Measurements from ENCODE around the gene CEP350. TPM values are rescaled to one million over a fixed set of nuclear protein-coding genes. Genes with fewer than 3 reads are reported as not detected.

CEP350 gene, protein sequence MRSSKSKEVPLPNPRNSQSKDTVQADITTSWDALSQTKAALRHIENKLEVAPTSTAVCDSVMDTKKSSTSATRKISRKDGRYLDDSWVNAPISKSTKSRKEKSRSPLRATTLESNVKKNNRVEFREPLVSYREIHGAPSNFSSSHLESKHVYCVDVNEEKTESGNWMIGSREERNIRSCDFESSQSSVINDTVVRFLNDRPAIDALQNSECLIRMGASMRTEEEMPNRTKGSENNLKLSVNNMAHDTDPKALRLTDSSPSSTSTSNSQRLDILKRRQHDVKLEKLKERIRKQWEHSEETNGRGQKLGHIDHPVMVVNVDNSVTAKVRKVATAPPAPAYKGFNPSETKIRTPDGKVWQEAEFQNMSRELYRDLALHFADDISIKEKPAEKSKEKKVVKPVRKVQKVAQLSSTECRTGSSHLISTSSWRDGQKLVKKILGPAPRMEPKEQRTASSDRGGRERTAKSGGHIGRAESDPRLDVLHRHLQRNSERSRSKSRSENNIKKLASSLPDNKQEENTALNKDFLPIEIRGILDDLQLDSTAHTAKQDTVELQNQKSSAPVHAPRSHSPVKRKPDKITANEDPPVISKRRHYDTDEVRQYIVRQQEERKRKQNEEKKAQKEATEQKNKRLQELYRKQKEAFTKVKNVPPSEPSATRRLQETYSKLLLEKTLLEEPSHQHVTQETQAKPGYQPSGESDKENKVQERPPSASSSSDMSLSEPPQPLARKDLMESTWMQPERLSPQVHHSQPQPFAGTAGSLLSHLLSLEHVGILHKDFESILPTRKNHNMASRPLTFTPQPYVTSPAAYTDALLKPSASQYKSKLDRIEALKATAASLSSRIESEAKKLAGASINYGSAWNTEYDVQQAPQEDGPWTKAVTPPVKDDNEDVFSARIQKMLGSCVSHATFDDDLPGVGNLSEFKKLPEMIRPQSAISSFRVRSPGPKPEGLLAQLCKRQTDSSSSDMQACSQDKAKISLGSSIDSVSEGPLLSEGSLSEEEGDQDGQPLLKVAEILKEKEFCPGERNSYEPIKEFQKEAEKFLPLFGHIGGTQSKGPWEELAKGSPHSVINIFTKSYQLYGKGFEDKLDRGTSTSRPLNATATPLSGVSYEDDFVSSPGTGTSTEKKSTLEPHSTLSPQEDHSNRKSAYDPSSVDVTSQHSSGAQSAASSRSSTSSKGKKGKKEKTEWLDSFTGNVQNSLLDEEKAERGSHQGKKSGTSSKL (N-terminal part only)
- total RNA-seq: 10 to 100 TPM; 51.1 to 73.8 TPM

DNA sequence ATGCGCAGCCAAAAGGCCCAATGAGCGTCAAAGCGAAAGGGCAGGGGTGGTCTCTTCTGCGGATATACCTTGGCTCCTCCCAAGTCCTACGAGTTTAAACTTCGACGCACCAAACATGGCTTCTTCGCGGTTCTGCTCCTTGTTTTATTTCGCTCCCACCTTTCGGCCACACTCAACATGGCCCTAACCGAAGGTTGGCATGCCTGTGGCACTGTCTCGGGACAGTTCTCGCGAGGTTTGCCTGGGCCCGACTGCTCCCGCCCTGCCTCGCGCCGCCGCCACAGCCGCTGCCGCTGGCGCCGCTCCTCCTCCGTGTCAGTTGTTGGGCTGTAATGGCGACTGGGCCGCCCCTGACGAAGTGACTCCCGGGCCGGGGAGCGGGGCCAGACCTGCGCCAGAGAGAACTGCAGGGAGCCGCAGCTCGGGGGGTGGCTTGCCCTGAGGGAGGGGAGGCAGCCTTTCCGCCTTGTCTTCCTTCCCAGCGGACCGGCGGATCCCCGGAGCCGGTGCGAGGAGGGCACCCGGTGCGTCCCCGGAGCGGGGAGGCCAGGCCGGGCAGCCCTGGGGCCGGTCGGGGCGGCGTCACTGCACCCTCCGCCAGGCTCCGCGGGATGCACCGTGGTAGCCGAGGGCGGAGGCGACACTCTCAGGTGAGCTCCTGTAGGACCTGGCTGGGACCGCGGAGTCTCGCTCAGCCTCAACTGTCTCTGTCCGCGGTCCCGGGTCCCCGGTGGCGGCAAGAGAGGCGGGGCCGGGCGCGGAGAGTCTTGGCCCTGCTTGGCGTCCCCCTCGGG lies at the start of gene CEP350:
CEP350 (plus strand) TSS at position 318 of the 794 bp plus-strand sequence. CDS start 31,372 bp downstream, outside the sequence.
- TF ChIP-seq, protein P1, sequence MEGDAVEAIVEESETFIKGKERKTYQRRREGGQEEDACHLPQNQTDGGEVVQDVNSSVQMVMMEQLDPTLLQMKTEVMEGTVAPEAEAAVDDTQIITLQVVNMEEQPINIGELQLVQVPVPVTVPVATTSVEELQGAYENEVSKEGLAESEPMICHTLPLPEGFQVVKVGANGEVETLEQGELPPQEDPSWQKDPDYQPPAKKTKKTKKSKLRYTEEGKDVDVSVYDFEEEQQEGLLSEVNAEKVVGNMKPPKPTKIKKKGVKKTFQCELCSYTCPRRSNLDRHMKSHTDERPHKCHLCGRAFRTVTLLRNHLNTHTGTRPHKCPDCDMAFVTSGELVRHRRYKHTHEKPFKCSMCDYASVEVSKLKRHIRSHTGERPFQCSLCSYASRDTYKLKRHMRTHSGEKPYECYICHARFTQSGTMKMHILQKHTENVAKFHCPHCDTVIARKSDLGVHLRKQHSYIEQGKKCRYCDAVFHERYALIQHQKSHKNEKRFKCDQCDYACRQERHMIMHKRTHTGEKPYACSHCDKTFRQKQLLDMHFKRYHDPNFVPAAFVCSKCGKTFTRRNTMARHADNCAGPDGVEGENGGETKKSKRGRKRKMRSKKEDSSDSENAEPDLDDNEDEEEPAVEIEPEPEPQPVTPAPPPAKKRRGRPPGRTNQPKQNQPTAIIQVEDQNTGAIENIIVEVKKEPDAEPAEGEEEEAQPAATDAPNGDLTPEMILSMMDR (IDR thresholded peaks at IDR 0.05): no peak
- H3K9me3 ChIP-seq: no peaks in the 10 kb centered on the region
- H3K4me1 ChIP-seq (ENCODE audit: control insufficient read depth in 1 of 2, low read depth in 2 of 2): peaks cover 19 to 25% of the 10 kb centered on the region in 2 donors
- DNase-seq (ENCODE audit: low spot score): peak; percentile 91
- H3K36me3 ChIP-seq: no peaks in the 10 kb centered on the region
- H3K27me3 ChIP-seq (replicated peaks; ENCODE audit: insufficient read depth): no peaks in the 10 kb centered on the region
- peak within 1 kb of the TSS; percentile 99 for H3K4me3 ChIP-seq
- H3K27ac ChIP-seq: peak within 1 kb of the TSS; percentile 89 to 95
- ATAC-seq (ENCODE audit: insufficient number of reproducible peaks, low FRiP score, low read depth): peak; percentile 100

DNA sequence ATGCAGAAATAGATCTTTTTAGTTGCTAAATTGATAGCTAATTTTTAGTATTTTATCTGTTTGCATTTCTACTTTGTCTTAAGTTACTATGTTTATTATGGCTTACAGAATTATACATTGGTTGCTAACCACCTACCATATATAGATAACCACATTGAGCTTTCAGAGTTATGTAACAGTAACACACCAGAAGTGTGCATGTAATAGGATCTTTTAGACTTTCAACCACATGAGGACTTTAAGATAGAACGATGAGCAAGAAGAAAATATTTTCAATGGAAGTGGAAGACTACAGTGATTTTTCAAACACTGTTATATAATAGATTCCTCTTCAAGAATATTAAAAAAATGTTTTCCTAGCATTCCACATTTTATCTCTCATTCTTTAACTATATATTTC lies 43.7 kb upstream of the CEP350 start:
- H3K27me3 ChIP-seq (replicated peaks; ENCODE audit: insufficient read depth): no peaks in the 10 kb centered on the region
- no peak overlapping the region for H3K27ac ChIP-seq
- DNase-seq (ENCODE audit: low spot score) (no peak), ATAC-seq (ENCODE audit: insufficient number of reproducible peaks, low FRiP score, low read depth) (no peak)
- H3K9me3 ChIP-seq: no peaks in the 10 kb centered on the region
- H3K4me3 ChIP-seq: no peak overlapping the region
- H3K36me3 ChIP-seq: peaks cover 25% of the 10 kb centered on the region
- TF ChIP-seq, protein P1 (IDR thresholded peaks at IDR 0.05): no peak
- no peaks in the 10 kb centered on the region for H3K4me1 ChIP-seq (ENCODE audit: control insufficient read depth in 1 of 2, low read depth in 2 of 2)

DNA sequence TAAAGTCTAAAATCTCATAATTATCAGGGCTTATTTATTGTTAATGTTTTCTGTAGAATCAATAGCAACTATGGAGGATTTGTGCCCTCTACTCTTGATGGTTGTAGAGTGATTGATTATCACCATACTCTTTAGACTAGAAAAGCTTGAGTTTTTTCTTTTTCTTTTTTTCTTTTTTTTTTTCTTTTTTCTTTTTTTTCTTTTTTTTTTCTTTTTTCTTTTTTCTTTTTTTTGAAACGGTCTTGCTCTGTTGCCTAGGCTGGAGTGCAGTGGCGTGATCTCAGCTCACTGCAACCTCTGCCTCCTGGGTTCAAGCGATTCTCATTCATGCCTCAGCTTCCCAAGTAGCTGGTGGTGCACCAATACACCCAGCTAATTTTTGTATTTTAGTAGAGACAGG lies 42.8 kb upstream of the CEP350 start:
- Histone ChIP-seq H3K9me3 (no peaks in the 10 kb centered on the region), H3K27me3 (replicated peaks; ENCODE audit: insufficient read depth) (no peaks in the 10 kb centered on the region), H3K27ac (no peak overlapping the region), H3K36me3 (peaks cover 25% of the 10 kb centered on the region), H3K4me1 (ENCODE audit: control insufficient read depth in 1 of 2, low read depth in 2 of 2) (no peaks in the 10 kb centered on the region), H3K4me3 (no peak overlapping the region)
- ATAC-seq (ENCODE audit: insufficient number of reproducible peaks, low FRiP score, low read depth) (no peak), DNase-seq (ENCODE audit: low spot score) (no peak)
- TF ChIP-seq, protein P1 (IDR thresholded peaks at IDR 0.05): no peak

DNA sequence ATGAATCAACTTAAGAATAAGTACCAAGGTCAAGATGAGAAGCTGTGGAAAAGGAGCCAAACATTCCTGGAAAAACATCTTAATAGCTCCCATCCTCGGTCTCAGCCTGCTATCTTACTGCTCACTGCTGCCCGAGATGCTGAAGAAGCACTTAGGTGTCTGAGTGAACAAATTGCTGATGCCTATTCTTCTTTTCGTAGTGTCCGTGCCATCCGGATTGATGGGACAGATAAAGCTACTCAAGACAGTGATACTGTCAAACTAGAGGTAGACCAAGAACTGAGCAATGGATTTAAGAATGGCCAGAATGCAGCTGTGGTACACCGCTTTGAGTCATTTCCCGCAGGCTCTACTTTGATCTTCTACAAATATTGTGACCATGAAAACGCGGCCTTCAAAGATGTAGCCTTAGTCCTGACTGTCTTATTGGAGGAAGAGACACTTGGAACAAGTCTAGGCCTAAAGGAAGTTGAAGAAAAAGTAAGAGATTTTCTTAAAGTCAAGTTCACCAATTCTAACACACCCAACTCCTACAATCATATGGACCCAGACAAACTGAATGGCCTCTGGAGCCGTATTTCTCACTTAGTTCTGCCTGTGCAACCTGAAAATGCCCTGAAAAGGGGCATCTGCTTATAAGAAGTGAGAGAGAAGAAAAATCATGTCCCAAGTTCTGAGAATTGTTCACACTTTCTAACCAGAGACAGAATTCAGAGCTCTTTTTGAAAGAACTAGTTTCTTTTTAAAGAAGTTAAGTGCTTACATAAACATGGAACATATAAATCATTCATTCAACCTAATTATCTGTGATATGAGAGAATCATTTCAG lies 36.8 kb upstream of the CEP350 start:
- no peaks in the 10 kb centered on the region for H3K4me1 ChIP-seq (ENCODE audit: control insufficient read depth in 1 of 2, low read depth in 2 of 2)
- TF ChIP-seq, protein P1 (IDR thresholded peaks at IDR 0.05): no peak
- H3K27me3 ChIP-seq (replicated peaks; ENCODE audit: insufficient read depth): no peaks in the 10 kb centered on the region
- no peak for DNase-seq (ENCODE audit: low spot score)
- H3K9me3 ChIP-seq: no peaks in the 10 kb centered on the region
- no peak overlapping the region for H3K27ac ChIP-seq
- no peak for ATAC-seq (ENCODE audit: insufficient number of reproducible peaks, low FRiP score, low read depth)
- H3K36me3 ChIP-seq: peaks cover 29% of the 10 kb centered on the region
- no peak overlapping the region for H3K4me3 ChIP-seq

Data from thoracic aorta (tissue), 2 donors.